HG03432 (cell line): ENCODE results near the gene KPNA1.
"Not testable (repeated sequence)": the region's sequence is repeated elsewhere in the genome, so short reads cannot be mapped to it uniquely, and the experiment has no call there.

ENCODE experiments used
- ATAC-seq: cut with Tn5 transposase; IDR thresholded peaks from one replicate; pipeline ENCODE4 v1.9.1; 2021; ENCODE audit warnings: mild to moderate bottlenecking, moderate library complexity; ENCODE audit not compliant: unreplicated experiment

Gene KPNA1

DNA sequence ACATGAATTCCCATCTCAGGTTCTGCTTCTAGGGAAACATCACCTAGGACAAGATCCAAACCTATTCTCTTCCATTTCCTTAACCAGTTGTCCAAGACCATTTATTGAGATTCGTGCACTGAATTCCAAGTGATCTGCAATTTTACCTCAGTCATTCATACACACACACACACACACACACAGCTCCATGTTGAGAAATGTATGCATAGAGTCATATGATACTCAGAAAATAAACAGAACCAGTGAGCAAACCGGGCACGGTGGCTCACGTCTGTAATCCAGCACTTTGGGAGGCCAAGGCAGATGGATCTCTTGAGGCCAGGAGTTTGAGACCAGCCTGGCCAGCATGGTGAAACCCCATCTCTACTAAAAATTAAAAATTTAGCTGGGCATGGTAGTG is 6.1 kb upstream of the KPNA1 start:
- ATAC-seq, result no peak

DNA sequence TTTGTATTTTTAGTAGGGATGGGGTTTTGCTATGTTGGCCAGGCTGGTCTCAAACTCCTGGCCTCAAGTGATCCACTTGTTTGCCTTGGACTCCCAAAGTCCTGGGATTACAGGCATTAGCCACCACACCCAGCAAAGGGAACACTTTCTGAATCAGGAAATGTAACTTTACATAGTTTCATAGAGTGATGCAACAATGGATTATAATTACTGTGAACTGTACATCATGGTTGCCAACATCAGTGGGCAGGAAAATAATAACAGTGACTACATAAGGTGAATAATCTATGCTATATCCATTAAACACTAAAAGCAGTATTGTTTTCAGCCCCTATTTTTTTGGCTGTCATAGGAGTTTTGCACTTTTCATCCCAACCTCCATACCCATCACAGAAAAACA is 5.0 kb upstream of the KPNA1 start:
- no peak for ATAC-seq

DNA sequence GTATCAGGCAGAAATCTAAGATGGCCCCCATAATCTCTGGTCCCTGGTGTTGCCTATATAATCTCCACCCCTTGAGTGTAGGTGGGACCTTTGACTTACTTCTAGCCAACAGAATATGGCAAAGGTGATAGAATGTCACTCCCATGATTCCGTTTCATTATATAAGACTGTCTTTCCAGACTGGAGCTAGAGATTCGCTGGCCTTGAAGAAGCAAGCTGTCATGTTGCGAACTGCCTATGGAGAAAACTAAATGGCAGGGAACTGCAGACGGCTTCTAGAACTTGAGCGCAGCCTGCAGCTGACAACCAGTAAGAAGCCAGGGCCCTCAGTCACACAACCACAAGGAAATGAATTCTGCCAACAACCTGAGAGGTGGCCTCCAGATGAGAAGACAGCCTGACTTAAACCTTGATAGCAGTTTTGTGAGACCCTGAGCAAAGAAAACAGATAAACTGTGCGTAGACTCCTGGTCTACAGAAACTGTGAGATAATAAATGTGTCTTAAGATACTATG is 2.2 kb upstream of the KPNA1 start:
- no peak for ATAC-seq

DNA sequence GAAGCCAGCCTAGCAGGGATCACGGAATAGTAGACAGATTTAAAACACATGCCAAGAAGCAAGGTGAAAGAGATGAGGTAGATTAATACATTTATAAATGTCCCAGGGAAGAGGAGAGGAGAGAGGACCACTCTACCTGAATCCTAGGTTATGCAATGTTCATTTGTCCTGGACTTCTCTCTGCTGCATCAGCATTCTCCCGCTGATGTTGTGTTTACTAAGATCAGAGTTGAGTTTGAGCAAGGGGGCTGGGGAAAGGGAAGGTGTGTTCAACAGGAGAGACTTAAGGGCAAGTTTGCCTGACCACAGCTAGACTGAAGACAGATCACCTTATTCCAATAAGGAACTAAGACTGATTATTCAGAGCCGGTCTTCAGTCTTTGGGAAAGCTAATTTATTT is 1.1 kb upstream of the KPNA1 start:
- no peak for ATAC-seq

DNA sequence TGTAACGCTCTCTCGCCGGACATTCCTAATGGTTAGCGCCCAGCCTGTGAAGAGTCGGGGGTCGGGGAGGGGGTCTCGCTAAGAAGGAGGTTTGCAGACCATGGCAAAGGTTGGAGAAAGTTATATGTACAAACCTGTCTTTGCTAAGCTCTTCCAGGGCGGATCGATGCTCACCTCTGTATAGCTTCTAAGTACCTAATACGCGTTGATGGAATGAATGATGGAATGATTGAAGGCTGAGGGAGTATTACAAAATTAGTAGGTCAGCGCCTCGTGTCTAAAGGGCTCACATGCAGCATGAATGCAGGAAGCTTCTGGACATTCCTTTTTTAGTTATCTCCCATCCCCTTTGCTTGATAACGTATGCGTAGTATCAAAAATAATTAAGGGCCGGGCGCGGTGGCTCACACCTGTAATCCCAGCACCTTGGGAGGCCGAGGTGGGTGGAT is 305 bp upstream of the KPNA1 start:
- no peak for ATAC-seq

DNA sequence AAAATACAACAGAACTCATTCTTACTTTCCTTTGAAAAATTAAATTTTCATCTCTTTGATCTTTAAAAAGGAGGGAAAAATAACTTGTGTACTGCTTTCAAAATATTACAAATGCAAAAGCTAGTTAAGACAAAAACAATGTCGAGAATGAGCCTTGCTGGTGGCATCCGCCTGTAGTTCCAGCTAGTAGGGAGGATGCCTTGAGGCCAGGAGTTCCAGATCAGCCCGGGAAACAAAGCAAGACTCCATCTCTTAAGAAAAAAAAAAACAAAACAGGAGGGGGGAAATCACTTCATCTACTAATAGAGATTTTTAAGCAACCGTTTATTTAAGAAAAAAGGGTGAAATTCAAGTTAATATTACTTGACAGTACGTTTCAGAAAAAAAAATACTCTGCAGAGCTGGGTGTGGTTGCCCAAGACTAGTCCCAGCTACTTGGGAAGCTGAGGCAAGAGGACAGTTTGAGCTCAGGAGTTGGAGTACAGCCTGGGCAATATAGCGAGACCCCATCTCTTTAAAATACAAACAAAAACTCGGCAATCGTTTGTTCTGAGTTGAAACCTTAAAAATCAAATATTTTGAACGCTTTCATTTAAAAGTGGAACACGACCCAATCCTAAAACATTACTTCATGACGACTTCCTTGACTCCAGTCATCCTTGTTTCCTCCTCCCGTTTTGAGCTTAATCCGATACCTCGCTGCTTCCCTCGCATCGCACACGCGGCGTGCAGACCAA is 1.2 kb downstream of the KPNA1 start:
- no peak for ATAC-seq

DNA sequence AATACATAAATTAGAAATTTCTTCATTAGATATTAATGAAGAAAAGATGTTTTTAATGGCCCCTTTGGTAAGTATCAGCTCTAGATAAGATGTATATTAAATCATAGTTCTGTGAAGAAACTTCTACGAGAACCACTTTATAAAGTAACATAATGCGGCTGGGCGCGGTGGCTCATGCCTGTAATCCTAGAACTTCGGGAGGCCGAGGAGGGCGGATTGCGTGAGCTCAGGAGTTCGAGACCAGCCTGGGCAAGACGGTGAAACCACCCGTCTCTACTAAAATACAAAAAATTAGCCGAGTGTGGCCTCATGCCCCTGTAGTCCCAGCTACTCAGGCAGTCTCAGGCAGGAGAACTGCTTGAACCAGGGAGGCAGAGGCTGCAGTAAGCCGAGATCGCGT is 2.5 kb downstream of the KPNA1 start:
- no peak for ATAC-seq

DNA sequence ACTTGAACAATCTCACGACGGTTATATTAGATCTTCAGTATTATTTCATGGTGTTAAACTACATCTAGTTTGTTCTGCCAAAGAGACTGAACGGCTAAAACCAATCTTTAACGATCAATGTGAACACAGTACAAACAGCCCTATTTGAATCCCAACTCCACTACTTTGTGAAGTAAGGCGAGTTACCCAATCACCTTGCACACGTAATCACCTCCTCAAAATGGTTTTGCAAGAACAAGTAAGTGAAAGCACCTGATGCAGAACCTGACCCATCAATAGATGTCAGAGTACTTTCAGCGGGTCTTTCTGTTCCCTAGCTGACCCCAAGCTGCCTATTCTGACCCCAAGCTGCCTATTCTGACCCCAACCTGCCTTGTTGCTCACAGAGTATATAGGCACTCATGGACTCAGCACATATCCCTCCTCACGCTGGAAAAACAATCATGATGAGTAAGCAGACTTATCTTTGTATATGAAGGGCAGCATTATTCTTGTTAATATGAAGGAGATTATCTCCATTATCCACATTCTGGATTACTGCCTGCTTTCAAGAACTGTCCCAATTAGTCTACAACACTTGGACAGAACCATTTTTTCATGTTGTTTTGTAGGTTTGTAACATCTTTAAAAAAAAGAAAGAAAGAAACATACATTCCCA is 3.7 kb downstream of the KPNA1 start:
- ATAC-seq, result no peak

DNA sequence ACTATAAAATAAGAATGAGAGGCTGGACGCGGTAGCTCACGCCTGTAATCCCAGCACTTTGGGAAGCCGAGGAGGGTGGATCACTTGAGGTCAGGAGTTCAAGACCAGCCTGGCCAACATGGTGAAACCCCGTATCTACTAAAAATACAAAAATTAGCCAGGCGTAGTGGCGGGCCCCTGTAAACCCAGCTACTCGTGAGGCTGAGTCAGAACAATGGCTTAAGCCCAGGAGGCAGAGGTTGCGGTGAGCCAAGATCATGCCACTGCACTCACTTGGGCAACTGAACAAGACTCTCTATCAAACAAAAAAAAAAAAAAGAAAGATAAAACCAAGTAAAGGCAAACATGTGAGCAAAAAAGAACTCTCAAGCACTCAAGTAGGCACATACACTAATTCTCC is 5.8 kb downstream of the KPNA1 start:
- ATAC-seq, result not testable (repeated sequence)

DNA sequence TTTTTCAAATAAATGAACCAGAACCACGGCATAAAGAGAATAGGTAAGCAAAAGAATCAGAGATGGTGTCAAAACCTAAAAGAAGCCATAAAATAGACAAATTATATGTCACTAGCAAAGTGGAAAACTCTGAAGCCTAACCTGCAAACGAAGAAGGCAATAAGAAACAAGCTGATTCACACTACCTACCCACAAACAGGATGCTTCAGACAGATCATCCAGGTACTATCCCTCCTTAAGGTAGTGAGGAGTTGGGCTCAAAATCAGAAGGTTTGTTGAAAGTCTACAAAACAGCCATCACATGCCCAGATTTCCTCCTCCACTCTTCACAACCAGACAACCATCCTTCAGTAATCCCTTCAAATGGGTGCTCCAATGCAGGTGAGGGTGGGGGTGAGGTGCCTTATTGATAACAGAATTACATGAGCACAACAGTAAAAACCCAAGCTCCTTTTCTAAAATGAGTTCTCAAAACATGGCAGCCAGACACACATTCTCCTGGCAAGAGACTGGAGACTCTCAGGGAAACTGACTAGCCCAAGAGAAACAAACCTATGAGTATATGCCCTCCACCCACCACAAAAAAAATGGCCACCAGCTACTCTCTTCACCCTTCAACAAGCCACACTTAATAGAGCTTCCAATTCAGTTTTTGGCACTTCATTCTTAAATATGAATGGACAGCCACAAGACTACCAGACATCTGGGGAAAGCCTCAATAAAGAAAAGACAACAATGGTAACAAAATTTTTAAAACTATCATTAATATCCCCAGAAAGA is 6.4 kb downstream of the KPNA1 start:
- no peak for ATAC-seq

DNA sequence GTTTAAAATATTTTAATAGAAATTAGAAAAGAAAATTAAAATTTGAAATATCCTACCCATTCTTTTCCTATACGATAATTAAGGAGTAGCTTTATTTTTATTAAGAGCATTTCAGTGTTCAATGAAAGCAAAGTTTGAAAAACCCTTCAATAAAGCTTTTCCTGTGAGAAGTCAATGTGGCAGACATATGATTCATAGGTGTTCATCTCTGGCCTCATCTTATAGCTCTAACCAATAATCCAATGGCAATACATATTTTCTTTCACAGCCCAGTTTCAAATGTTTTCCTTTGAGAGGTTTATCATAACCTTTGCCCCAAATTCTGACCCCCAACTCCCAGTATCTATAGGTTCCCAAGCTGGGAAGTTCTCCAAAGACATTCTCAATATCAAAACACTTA is 8.3 kb downstream of the KPNA1 start:
- ATAC-seq, result no peak

DNA sequence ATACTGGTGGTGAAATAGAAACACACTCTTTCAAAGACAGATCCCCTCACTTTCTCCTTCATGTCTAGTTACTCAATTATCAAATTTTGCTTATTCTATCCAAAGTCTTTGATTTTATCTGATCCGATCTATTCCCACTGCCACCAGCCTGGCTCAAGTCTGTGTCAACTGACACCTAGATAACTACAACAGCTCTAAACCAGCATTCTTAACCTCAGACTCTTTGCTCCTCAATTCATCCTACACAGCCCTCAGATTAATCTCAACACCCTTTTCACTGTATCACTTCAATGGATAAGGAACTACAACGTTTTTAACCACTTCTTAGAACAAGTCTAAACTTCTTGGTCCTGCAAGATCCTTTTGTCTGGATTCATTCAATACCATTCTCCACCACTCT is 9.1 kb downstream of the KPNA1 start:
- ATAC-seq, result no peak

DNA sequence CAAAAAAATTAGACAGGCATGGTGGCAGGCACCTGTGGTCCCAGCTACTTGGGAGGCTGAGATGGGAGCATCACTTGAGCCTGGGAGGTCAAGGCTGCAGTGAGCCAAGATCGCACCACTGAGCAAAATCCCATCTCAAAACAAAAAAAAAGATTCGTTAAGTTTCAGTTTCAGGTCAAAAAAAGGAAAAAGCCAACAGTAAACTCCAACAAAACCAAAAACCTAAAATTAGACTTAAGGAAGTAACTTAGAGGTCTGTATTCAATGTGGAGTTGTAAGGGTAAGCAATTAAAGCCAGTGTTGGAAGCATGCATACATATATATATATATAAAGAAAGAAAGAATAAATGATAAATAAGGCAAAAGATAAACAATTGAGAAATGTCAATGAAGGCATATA is 11.8 kb downstream of the KPNA1 start:
- ATAC-seq, result no peak

DNA sequence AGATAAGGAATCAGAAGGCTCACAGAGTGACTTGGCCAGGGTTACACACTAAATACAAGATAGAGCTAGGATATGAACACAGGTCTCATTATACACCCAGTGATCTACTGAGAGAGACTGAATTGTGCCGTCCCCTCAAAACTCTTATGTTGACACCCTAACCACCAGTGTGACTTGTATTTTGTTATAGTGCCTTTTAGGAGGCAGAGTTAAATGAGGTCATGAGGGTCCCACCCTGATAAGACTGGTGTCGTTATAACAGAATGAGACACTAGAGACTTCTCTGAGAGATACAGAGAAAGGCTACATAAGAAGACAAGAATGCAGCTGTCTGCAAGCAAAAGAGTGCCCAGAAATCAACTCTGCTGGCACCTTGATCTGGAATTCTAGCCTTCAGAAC is 12.6 kb downstream of the KPNA1 start:
- ATAC-seq, result no peak

DNA sequence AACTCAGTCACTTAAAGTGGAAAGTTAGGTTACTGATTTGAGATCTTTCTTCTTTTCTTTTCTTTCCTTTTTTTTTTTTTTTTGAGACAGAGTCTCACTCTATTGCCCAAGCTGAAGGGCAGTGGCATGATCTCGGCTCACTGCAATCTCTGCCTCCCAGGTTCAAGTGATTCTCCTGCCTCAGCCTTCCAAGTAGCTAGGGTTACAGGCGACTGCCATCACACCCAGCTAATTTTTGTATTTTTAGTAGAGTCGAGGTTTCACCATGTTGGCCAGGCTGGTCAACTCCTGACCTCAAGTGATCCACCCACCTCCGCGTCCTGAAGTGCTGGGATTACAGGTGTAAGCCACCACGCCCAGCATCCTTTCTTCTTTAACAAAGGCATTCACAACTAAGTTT is 13.8 kb downstream of the KPNA1 start:
- ATAC-seq, result not testable (repeated sequence)

DNA sequence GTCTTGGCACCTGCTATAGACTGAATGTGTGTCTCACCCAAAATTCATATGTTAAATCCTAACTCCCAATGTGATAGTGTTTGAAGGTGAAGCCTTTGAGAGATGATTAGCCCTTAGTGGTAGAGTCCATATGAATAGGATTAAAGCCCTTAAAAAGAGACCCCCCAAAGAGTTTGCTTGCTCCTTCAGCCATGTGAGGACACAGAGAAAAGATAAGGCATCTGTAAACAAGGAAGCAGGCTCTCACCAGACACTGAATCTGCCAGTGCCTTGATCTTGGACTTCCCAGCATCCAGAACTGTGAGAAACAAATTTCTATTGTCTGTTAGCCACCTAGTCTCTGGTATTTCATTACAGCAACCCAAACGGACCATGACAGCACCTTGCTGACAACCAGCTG is 16.6 kb downstream of the KPNA1 start:
- no peak for ATAC-seq

DNA sequence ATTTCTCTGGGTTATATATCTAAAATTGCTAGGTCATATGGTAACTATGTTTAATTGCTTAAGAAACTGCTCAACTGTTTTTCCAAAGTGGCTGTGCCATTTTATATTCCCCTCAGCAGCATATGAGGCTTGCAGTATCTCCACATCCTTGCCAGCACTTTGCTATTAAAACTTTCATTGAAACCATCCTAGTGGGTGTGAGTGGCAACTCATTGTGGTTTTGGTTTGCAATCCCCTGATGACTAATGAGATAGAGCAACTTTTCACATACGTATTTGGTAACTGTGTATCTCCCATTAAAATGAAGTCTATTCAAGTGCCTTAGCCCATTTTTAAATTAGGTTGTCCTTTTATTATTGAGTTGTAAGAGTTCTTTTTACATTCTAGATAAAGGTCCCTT is 17.3 kb downstream of the KPNA1 start:
- peak; percentile 95 for ATAC-seq

DNA sequence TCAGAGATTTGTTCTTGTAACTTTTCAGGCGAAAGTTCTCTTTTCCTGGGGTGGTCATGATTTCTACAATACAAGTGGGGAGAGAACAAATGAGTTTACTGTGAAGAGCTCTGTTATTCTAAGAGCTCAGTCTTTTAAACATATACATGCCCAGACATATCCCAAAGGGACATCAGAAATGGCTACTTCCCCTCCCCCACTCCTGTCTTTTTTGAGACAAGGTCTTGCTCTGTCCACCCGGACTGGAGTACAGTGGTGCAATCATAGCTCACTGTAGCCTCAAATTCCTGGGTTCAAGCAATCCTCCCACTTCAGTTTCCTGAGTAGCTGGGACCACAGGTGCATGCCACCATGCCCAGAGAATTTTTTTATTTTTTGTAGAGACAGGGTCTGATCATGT is 18.2 kb downstream of the KPNA1 start:
- ATAC-seq, result no peak

DNA sequence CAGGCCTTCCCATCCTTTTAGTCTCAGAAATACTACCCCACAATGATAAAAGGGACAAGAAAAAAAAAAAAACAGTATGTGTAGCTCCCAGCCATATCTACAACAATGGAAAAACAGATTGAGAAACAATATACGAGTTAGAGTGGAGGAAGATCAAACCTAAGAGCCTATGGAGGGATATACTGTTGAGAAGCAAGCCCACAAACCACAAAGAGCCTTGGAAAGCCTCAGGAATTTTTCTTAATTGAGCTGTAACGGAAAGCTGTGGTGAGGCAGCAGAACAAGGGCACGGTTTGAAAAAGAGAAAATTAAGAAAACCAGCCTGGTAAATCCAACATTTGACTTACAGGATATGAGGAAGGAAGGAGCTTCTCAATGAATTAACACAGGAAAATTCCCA is 21.4 kb downstream of the KPNA1 start:
- no peak for ATAC-seq

DNA sequence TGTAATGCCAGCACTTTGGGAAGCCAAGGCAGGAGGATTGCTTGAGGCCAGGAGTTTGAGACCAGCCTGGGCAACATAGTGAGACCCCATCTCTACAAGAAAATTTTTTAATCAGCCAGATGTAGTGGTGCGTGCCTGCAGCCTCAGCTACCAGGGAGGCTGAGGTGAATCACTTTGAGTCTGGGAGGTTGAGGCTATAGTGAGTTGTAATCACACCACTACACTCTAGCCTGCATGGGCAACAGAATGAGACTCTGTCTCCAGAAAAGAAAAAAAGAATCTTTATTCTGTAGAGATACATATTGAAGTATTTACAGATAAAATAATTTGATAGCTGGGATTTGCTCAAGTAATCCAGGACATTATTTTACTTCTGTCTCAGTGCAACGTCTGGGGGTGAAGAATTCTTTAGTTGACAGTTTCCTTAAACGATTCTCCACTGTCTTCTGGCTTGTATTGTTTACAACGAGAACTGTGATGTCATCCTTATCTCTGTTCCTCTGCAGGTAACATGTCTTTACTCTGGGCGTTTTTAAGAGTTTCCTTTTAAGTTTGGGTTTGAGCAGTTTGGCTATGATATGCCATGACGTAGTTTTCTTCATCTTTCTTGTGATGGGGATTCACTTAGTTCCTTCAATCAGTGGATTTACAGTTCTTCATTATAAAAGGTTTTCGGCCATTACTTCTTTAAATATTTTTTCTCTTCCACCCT is 26.3 kb downstream of the KPNA1 start:
- ATAC-seq, result no peak

DNA sequence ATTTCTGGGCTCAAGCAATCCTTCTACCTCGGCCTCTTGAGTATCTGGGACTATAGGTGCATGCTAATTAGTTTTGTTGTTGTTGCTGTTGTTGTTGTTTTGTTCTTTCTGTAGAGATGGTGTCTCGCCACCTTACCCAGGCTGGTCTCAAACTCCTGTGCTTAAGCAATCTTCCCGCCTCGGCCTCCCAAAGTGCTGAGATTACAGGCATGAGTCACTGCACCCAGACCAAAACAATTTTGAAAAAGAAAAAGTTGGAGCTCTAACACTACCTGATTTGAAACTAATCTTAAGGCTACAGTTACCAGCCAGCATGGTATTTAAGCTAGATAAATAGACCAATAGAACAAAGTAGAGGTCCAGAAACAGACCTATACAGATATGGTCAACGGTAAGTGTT is 29.8 kb downstream of the KPNA1 start:
- ATAC-seq, result no peak
